ENCODE data around the gene HOXC6. TPM values are rescaled to one million over a fixed set of nuclear protein-coding genes. Genes with fewer than 3 reads are reported as not detected.

The HOXC6 gene
- total and polyA plus RNA-seq, 9 of the 15 experiments (the other 6 are each of a cell fraction or from before 2014, with no cell fraction given) = 0.06 to 4.0 (median 1.4) TPM

GRCh38 chr12:53994264-53995001 is 33.8 kb upstream of the HOXC6 start (continued):
- no peak for TF ChIP-seq ZNF124 (CRISPR knock-in tag; IDR thresholded peaks at IDR 0.05)
- TF ChIP-seq TCFL5 (CRISPR knock-in tag; conservative IDR thresholded peaks at IDR 0.05) = no peak
- TF ChIP-seq MYBL2 (IDR thresholded peaks at IDR 0.05; ENCODE audit: low read depth) = no peak
- TF ChIP-seq MYBL2 (CRISPR knock-in tag; IDR thresholded peaks at IDR 0.05; ENCODE audit: borderline replicate concordance) = no peak
- no peak for TF ChIP-seq NBN (IDR thresholded peaks at IDR 0.05; ENCODE audit: low read depth)
- no peak for TF ChIP-seq HMGXB4 (CRISPR knock-in tag; IDR thresholded peaks at IDR 0.05)
- TF ChIP-seq ZBTB43 (CRISPR knock-in tag; IDR thresholded peaks at IDR 0.05) = no peak
- no peak for TF ChIP-seq BCL6 (CRISPR knock-in tag; IDR thresholded peaks at IDR 0.05)
- no peak for TF ChIP-seq E2F3 (CRISPR knock-in tag; IDR thresholded peaks at IDR 0.05)
- no peak for TF ChIP-seq CBFA2T2 (conservative IDR thresholded peaks at IDR 0.05)
- TF ChIP-seq ZNF146 (CRISPR knock-in tag; IDR thresholded peaks at IDR 0.05; ENCODE audit: unreplicated experiment) = no peak
- no peak for TF ChIP-seq IRF2 (CRISPR knock-in tag; IDR thresholded peaks at IDR 0.05)
- no peak for TF ChIP-seq PTTG1 (tag; IDR thresholded peaks at IDR 0.05; ENCODE audit: low read depth)
- TF ChIP-seq BRD9 (IDR thresholded peaks at IDR 0.05; ENCODE audit: low read depth, partially characterized antibody) = no peak
- TF ChIP-seq ELK1 (CRISPR knock-in tag; IDR thresholded peaks at IDR 0.05) = no peak
- TF ChIP-seq CLOCK (CRISPR knock-in tag; IDR thresholded peaks at IDR 0.05; ENCODE audit: borderline replicate concordance) = no peak
- TF ChIP-seq POLR2G (IDR thresholded peaks at IDR 0.05; ENCODE audit: low read depth, low read length) = peak; percentile 46
- TF ChIP-seq USF2 (CRISPR knock-in tag; IDR thresholded peaks at IDR 0.05) = no peak
- 0 out of 2 replicates have a peak, but pooled peaks have one; percentile 57 for TF ChIP-seq ERF (CRISPR knock-in tag; IDR thresholded peaks at IDR 0.05)
- TF ChIP-seq MEIS2 (IDR thresholded peaks at IDR 0.05; ENCODE audit: partially characterized antibody) = no peak
- TF ChIP-seq FOSL1 (tag; conservative IDR thresholded peaks at IDR 0.05) = no peak
